T-cell (primary cell): ENCODE measurements around the gene CPZ. TPM values are rescaled to one million over a fixed set of nuclear protein-coding genes. Genes with fewer than 3 reads are reported as not detected.

Experiments used
- ATAC-seq, 4 experiments: fragments of 200-7000 bp in 3 of 4; fragments of 150-1000 bp in 1 of 4; cut with Tn5 transposase; replicated peaks in 1 of 4; 1 replicate in 3 of 4; 2 replicates in 1 of 4; pipeline ENCODE4 v1.10.0; 2021; ENCODE audit warnings: moderate library complexity in 3 of 4, mild to moderate bottlenecking in 2 of 4, moderate number of reproducible peaks in 1 of 4
- CTCF ChIA-PET, 2 donors: fragments of 300-600 bp; sonication (Branson Sonifier 250); formaldehyde crosslinking; loops; one replicate each; lab custom pipeline; 2022; ENCODE audit warnings: antibody characterized with exemption in 2 of 2; lab: Charles Lee
- POLR2A ChIA-PET, 2 donors: fragments of 300-600 bp; sonication (Branson Sonifier 250); formaldehyde crosslinking; loops; one replicate each; lab custom pipeline; 2022; ENCODE audit warnings: antibody characterized with exemption in 2 of 2; lab: Charles Lee
- DNase-seq, 35 experiments: peaks; one replicate each; pipeline versions ENCODE4 v3.0.0 to v3.0.0-alpha.2; 2013 to 2023
- H3K27ac ChIP-seq: one replicate; pipeline ENCODE4 v1.5.1; 2013; ENCODE audit warnings: low read length
- H3K27me3 ChIP-seq, 2 experiments: replicated peaks in 1 of 2; 1 replicate in 1 of 2; 2 replicates in 1 of 2; pipeline versions ENCODE4 v1.6.1 to v1.7.0; 2013; ENCODE audit warnings: low read length in 1 of 2, mixed read lengths in 1 of 2; ENCODE audit not compliant: control insufficient read depth in 2 of 2, insufficient read depth in 2 of 2; ENCODE audit errors: extremely low read depth in 1 of 2
- H3K36me3 ChIP-seq, 2 donors: 1 replicate in 1 of 2; 2 replicates in 1 of 2; pipeline versions ENCODE4 v1.6.1 to v1.7.0; 2013; ENCODE audit warnings: low read length in 1 of 2; ENCODE audit not compliant: control insufficient read depth in 2 of 2, insufficient read depth in 1 of 2; ENCODE audit errors: extremely low read depth in 1 of 2
- H3K4me1 ChIP-seq, 2 experiments: 1 replicate in 1 of 2; 2 replicates in 1 of 2; pipeline versions ENCODE4 v1.6.1 to v1.7.0; 2013; ENCODE audit warnings: low read length in 2 of 2, mixed read lengths in 1 of 2; ENCODE audit not compliant: insufficient read depth in 2 of 2, control insufficient read depth in 1 of 2; ENCODE audit errors: extremely low read depth in 1 of 2
- H3K4me3 ChIP-seq, 2 donors: 1 replicate in 1 of 2; 2 replicates in 1 of 2; pipeline versions ENCODE4 v1.5.1 to v1.7.0; 2013; ENCODE audit warnings: mild to moderate bottlenecking in 2 of 2, low read length in 1 of 2, moderate library complexity in 1 of 2; ENCODE audit not compliant: control insufficient read depth in 1 of 2; ENCODE audit errors: extremely low read depth in 1 of 2
- H3K9me3 ChIP-seq: 2 replicates; pipeline ENCODE4 v1.7.0; 2013
- H3K27ac Mint-ChIP-seq, 2 donors: one replicate each; pipeline ENCODE4 v1.8.0; 2020 to 2021; ENCODE audit warnings: mild to moderate bottlenecking in 2 of 2, mixed read lengths in 2 of 2
- H3K27me3 Mint-ChIP-seq, 2 donors: one replicate each; pipeline ENCODE4 v1.8.0; 2021 to 2022; ENCODE audit warnings: mixed read lengths in 2 of 2
- H3K36me3 Mint-ChIP-seq: one replicate; pipeline ENCODE4 v1.8.0; 2021; ENCODE audit warnings: mixed read lengths
- H3K4me1 Mint-ChIP-seq, 3 donors: one replicate each; pipeline ENCODE4 v1.8.0; 2020 to 2022; ENCODE audit warnings: mixed read lengths in 3 of 3, mild to moderate bottlenecking in 1 of 3
- H3K4me3 Mint-ChIP-seq, 3 donors: one replicate each; pipeline ENCODE4 v1.8.0; 2020 to 2022; ENCODE audit warnings: mild to moderate bottlenecking in 3 of 3, mixed read lengths in 3 of 3, moderate library complexity in 3 of 3
- H3K9me3 Mint-ChIP-seq, 3 donors: one replicate each; pipeline ENCODE4 v1.8.0; 2020 to 2022; ENCODE audit warnings: mixed read lengths in 3 of 3
- WGBS: methylation state at CpG from one replicate; pipeline ENCODE4 v1.1.5; 2013; ENCODE audit warnings: missing lambda C conversion rate; ENCODE audit not compliant: insufficient coverage; 5-methylcytosine and 5-hydroxymethylcytosine counted together
- total RNA-seq, 35 experiments: library from RNA in 6 of 35; stranded (reverse) in 6 of 35; fragments of 120-200 nt in 1 of 35; gene quantifications; one replicate each; pipeline versions ENCODE4 v1.2.1 to v1.2.4 and lab custom pipeline; 2013 to 2026

Gene CPZ
- total RNA-seq, 5 donors from 2014 or later (not counting 1 experiment from before 2014, with no cell fraction given) = 0.18 to 0.32 TPM; not detected in 3

- no peaks in the 10 kb centered on the region for H3K36me3 ChIP-seq
- H3K27ac ChIP-seq = no peak overlapping the region
- H3K9me3 ChIP-seq = no peaks in the 10 kb centered on the region
- no peaks in the 10 kb centered on the region for H3K4me1 ChIP-seq
- no peaks in the 10 kb centered on the region for H3K4me1 Mint-ChIP-seq
- H3K9me3 Mint-ChIP-seq = no peaks in the 10 kb centered on the region
- no peak overlapping the region for H3K4me3 ChIP-seq
- WGBS = 86% methylated on average over 6 of the region's 14 CpGs
- peaks cover 0 to 10% of the 10 kb centered on the region in 2 experiments for H3K27me3 ChIP-seq
- CTCF ChIA-PET = no interaction called here
- no peak overlapping the region for H3K27ac Mint-ChIP-seq
- H3K4me3 Mint-ChIP-seq = no peak overlapping the region
- peaks cover 0 to 3% of the 10 kb centered on the region in 2 donors for H3K27me3 Mint-ChIP-seq
- no peak for DNase-seq
- POLR2A ChIA-PET = no interaction called here
- no peak for ATAC-seq
- H3K36me3 Mint-ChIP-seq = no peaks in the 10 kb centered on the region
These were observed 54.6 kb downstream of the CPZ start for GRCh38 chr4:8647094-8647570.

- H3K4me3 Mint-ChIP-seq = no peak overlapping the region
- ATAC-seq = no peak
- no peaks in the 10 kb centered on the region for H3K36me3 Mint-ChIP-seq
- H3K27ac Mint-ChIP-seq = no peak overlapping the region
- no peak overlapping the region for H3K27ac ChIP-seq
- POLR2A ChIA-PET = no interaction called here
- no peaks in the 10 kb centered on the region for H3K36me3 ChIP-seq
- no peaks in the 10 kb centered on the region for H3K4me1 ChIP-seq
- WGBS = 69% methylated on average over 12 of the region's 13 CpGs
- H3K9me3 Mint-ChIP-seq = no peaks in the 10 kb centered on the region
- peaks cover 0 to 3% of the 10 kb centered on the region in 2 donors for H3K27me3 Mint-ChIP-seq
- no peak overlapping the region for H3K4me3 ChIP-seq
- peaks cover 0 to 15% of the 10 kb centered on the region in 2 experiments for H3K27me3 ChIP-seq
- H3K4me1 Mint-ChIP-seq = no peaks in the 10 kb centered on the region
- CTCF ChIA-PET = no interaction called here
- DNase-seq = no peak
- H3K9me3 ChIP-seq = no peaks in the 10 kb centered on the region
These were observed 55.1 kb downstream of the CPZ start for GRCh38 chr4:8647626-8648025.

GRCh38 chr4:8648296-8648695 lies 55.7 kb downstream of the CPZ start:
- Histone ChIP-seq H3K4me1 (no peaks in the 10 kb centered on the region), H3K36me3 (no peaks in the 10 kb centered on the region), H3K27ac (no peak overlapping the region), H3K9me3 (no peaks in the 10 kb centered on the region), H3K27me3 (peaks cover 0 to 16% of the 10 kb centered on the region in 2 experiments), H3K4me3 (no peak overlapping the region)
- Mint-ChIP-seq H3K4me3 (no peak overlapping the region), H3K36me3 (no peaks in the 10 kb centered on the region), H3K27me3 (peaks cover 0 to 3% of the 10 kb centered on the region in 2 donors), H3K9me3 (no peaks in the 10 kb centered on the region), H3K27ac (no peak overlapping the region), H3K4me1 (no peaks in the 10 kb centered on the region)
- 38% methylated on average over 1 of the region's 6 CpGs for WGBS
- no peak for ATAC-seq
- ChIA-PET POLR2A (no interaction called here), CTCF (no interaction called here)
- no peak for DNase-seq

GRCh38 chr4:8648816-8649630 lies 56.5 kb downstream of the CPZ start:
- Histone ChIP-seq H3K27me3 (peaks cover 0 to 16% of the 10 kb centered on the region in 2 experiments), H3K36me3 (no peaks in the 10 kb centered on the region), H3K4me3 (no peak overlapping the region), H3K27ac (no peak overlapping the region), H3K9me3 (no peaks in the 10 kb centered on the region), H3K4me1 (no peaks in the 10 kb centered on the region)
- ATAC-seq = no peak
- H3K27ac Mint-ChIP-seq = no peak overlapping the region
- H3K36me3 Mint-ChIP-seq = no peaks in the 10 kb centered on the region
- peaks cover 0 to 3% of the 10 kb centered on the region in 2 donors for H3K27me3 Mint-ChIP-seq
- H3K4me3 Mint-ChIP-seq = no peak overlapping the region
- 81% methylated on average over 20 of the region's 23 CpGs for WGBS
- no peaks in the 10 kb centered on the region for H3K4me1 Mint-ChIP-seq
- POLR2A ChIA-PET = no interaction called here
- no peak for DNase-seq
- no peaks in the 10 kb centered on the region for H3K9me3 Mint-ChIP-seq
- CTCF ChIA-PET = no interaction called here

GRCh38 chr4:8649631-8650361 lies 57.2 kb downstream of the CPZ start:
- WGBS = 63% methylated on average over 21 of the region's 33 CpGs
- no peak overlapping the region for H3K27ac ChIP-seq
- H3K27me3 ChIP-seq = peaks cover 0 to 16% of the 10 kb centered on the region in 2 experiments
- ChIA-PET CTCF (no interaction called here), POLR2A (no interaction called here)
- DNase-seq (no peak), ATAC-seq (no peak)
- H3K27me3 Mint-ChIP-seq = peaks cover 0 to 3% of the 10 kb centered on the region in 2 donors
- H3K4me1 ChIP-seq = no peaks in the 10 kb centered on the region
- no peak overlapping the region for H3K4me3 Mint-ChIP-seq
- peaks cover 2 to 5% (median 3%) of the 10 kb centered on the region in 3 donors for H3K9me3 Mint-ChIP-seq
- H3K36me3 ChIP-seq = no peaks in the 10 kb centered on the region
- no peak overlapping the region for H3K4me3 ChIP-seq
- no peaks in the 10 kb centered on the region for H3K4me1 Mint-ChIP-seq
- no peaks in the 10 kb centered on the region for H3K9me3 ChIP-seq
- no peaks in the 10 kb centered on the region for H3K36me3 Mint-ChIP-seq
- no peak overlapping the region for H3K27ac Mint-ChIP-seq

- Histone ChIP-seq H3K4me1 (no peaks in the 10 kb centered on the region), H3K9me3 (no peaks in the 10 kb centered on the region), H3K27ac (no peak overlapping the region), H3K36me3 (no peaks in the 10 kb centered on the region), H3K27me3 (peaks cover 0 to 14% of the 10 kb centered on the region in 2 experiments), H3K4me3 (no peak overlapping the region)
- 80% methylated on average over 17 of the region's 18 CpGs for WGBS
- Mint-ChIP-seq H3K4me1 (no peaks in the 10 kb centered on the region), H3K9me3 (peaks cover 2 to 5% (median 3%) of the 10 kb centered on the region in 3 donors), H3K4me3 (no peak overlapping the region), H3K27ac (no peak overlapping the region), H3K36me3 (no peaks in the 10 kb centered on the region), H3K27me3 (peaks cover 0 to 3% of the 10 kb centered on the region in 2 donors)
- ChIA-PET POLR2A (no interaction called here), CTCF (no interaction called here)
- ATAC-seq (no peak), DNase-seq (no peak)
These were observed 59.2 kb downstream of the CPZ start for GRCh38 chr4:8651661-8652180.
